BE2C (cell line): Measurements from ENCODE around the gene RHO.
A peak's percentile ranks its signal among the peaks of the same experiment; 100 is the strongest.

Source experiments
- DNase-seq: peaks from one replicate; pipeline ENCODE4 v3.0.0-alpha.2; 2020
- H3K27me3 ChIP-seq: fragments of 250-450 bp; sonication (Bioruptor Pico); 2 replicates; pipeline ENCODE4 v1.5.1; 2020; ENCODE audit warnings: mild to moderate bottlenecking
- H3K36me3 ChIP-seq: fragments of 250-450 bp; sonication (Bioruptor Pico); 2 replicates; pipeline ENCODE4 v1.5.1; 2020; ENCODE audit warnings: mild to moderate bottlenecking
- H3K4me1 ChIP-seq: fragments of 250-450 bp; sonication (Bioruptor Pico); 2 replicates; pipeline ENCODE4 v1.5.1; 2020
- H3K4me3 ChIP-seq: 2 replicates; pipeline ENCODE4 v1.5.1; 2011; ENCODE audit warnings: low read depth, low read length
- H3K9me3 ChIP-seq: fragments of 250-450 bp; sonication (Bioruptor Pico); 2 replicates; pipeline ENCODE4 v1.5.1; 2020
- TF ChIP-seq, protein P1 (sequence below): IDR thresholded peaks from 2 replicates; pipeline ENCODE4 v1.5.1; 2012; ENCODE audit warnings: mild to moderate bottlenecking, low read depth, low read length

The RHO gene

DNA sequence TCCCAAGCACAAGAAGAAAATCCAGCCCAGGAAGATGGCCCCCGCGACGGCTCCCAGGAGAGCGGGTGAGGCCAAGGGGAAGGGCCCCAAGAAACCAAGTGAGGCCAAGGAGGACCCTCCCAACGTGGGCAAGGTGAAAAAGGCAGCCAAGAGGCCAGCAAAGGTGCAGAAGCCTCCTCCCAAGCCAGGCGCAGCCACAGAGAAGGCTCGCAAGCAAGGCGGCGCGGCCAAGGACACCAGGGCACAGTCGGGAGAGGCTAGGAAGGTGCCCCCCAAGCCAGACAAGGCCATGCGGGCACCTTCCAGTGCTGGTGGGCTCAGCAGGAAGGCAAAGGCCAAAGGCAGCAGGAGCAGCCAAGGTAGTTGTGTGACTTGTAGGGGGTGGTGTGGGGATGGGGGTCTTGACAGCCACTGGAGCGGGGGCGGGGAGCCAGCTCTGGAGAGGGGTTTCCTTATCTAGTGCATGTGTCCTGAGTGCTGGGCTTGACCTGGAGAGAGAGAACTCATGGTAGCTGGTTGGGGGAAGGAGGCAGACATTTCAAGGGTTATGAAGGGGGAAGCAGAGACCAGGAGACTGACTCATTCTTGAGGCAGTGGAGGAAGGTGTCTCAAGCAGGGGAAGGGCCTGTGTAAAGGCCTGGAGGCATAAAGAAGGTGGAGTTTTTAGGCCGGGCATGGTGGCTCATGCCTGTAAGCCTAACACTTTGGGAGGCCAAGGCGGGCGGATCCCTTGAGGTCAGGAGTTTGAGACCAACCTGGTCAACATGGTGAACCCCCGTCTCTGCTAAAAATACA is 20.8 kb downstream of the RHO start:
- Histone ChIP-seq H3K27me3 (no peaks in the 10 kb centered on the region), H3K4me3 (no peak overlapping the region), H3K36me3 (no peaks in the 10 kb centered on the region), H3K9me3 (no peaks in the 10 kb centered on the region), H3K4me1 (peaks cover 14% of the 10 kb centered on the region)
- DNase-seq, result no peak
- TF ChIP-seq, protein P1, sequence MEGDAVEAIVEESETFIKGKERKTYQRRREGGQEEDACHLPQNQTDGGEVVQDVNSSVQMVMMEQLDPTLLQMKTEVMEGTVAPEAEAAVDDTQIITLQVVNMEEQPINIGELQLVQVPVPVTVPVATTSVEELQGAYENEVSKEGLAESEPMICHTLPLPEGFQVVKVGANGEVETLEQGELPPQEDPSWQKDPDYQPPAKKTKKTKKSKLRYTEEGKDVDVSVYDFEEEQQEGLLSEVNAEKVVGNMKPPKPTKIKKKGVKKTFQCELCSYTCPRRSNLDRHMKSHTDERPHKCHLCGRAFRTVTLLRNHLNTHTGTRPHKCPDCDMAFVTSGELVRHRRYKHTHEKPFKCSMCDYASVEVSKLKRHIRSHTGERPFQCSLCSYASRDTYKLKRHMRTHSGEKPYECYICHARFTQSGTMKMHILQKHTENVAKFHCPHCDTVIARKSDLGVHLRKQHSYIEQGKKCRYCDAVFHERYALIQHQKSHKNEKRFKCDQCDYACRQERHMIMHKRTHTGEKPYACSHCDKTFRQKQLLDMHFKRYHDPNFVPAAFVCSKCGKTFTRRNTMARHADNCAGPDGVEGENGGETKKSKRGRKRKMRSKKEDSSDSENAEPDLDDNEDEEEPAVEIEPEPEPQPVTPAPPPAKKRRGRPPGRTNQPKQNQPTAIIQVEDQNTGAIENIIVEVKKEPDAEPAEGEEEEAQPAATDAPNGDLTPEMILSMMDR, result no peak

- Histone ChIP-seq H3K27me3 (no peaks in the 10 kb centered on the region), H3K9me3 (no peaks in the 10 kb centered on the region), H3K4me1 (peaks cover 20% of the 10 kb centered on the region), H3K36me3 (no peaks in the 10 kb centered on the region), H3K4me3 (no peak overlapping the region)
- TF ChIP-seq, protein P1, result no peak
- no peak for DNase-seq
Observed at GRCh38 chr3:129549805-129550204, 21.4 kb downstream of the RHO start.

DNA sequence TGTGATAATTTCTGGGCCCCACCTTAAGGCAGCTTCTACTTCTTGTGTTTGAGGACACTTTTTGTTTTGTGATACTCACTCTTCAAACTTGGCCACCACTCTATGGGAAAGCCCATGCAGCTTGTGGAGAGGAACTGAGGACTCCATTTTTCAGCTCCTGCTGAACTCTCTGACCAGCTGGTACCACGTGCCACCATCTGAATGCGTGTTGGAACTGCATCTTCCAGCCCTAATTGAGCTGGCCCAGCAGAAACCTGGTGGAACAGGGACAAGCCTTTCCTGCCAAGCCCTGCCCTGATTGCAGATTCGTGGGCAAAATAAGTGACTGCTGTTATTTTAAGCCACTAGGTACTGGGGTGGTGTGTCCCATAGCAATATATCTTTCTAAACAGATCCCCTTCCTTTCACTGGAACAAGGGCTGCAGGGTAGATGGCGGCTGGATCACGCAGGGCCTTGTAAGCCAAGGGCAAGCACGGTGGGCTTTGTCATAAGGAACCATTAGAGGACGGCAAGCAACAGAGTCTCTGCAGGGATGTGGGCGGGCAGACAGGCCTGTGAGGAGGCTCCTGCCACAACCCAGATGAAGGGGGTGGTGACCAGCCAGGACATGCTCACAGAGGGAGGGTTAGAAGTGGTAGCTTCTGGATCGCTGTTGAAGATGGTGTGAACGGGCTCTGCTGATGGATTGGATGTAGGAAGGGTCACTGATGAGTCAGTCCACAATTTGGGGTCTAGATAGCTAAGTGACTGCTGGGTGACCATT is 24.0 kb downstream of the RHO start:
- Histone ChIP-seq H3K4me3 (no peak overlapping the region), H3K9me3 (no peaks in the 10 kb centered on the region), H3K27me3 (no peaks in the 10 kb centered on the region), H3K36me3 (peaks cover 5% of the 10 kb centered on the region; the same call in 1 of the 2 replicates), H3K4me1 (peaks cover 29% of the 10 kb centered on the region)
- TF ChIP-seq, protein P1, result no peak
- DNase-seq, result peak; percentile 29

DNA sequence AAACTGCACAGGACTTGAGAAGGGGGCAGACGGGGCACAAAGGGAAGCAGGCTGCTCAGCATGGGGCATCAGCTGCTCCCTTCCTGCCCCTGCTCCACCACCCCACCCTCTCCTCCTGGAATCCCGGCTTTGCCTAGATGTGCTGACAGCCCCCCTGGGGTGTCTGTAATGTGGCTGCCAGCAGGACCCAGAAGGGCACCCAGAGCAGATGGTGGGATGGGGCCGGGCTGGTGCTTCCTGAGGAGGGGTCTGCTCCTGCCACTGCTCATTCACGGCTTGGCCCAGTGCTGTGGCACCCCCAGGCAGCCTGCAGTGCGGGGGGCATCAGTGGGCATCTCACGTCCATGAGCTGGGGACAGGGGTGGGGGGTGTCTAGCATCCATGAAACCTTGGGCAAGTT is 24.7 kb downstream of the RHO start:
- TF ChIP-seq, protein P1, result no peak
- H3K36me3 ChIP-seq, result peaks cover 6% of the 10 kb centered on the region; the same call in 1 of the 2 replicates
- peaks cover 36% of the 10 kb centered on the region for H3K4me1 ChIP-seq
- H3K9me3 ChIP-seq, result no peaks in the 10 kb centered on the region
- no peak overlapping the region for H3K4me3 ChIP-seq
- no peaks in the 10 kb centered on the region for H3K27me3 ChIP-seq
- DNase-seq, result peak; percentile 5

DNA sequence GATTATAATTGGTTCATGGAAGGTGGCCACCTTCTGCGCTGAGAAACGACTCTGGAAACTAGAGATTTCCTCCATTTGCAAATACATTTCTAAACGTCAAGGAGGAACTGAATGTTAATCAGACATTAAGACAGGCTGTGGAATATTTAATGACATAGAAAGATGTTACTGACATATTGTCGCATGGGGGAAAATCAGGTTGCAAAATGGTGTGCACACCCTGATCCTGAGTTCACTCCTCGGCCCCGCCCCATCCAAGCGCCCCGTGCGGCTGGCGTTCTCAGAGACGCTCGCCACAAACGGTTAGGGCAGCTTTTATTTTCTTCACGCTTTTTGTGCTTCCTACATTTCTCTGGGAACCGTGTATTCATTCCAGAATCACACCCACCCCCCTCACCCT is 25.3 kb downstream of the RHO start:
- Histone ChIP-seq H3K36me3 (peaks cover 9% of the 10 kb centered on the region; the same call in 1 of the 2 replicates), H3K4me1 (peaks cover 42% of the 10 kb centered on the region), H3K4me3 (no peak overlapping the region), H3K27me3 (no peaks in the 10 kb centered on the region), H3K9me3 (no peaks in the 10 kb centered on the region)
- peak; percentile 9 for DNase-seq
- TF ChIP-seq, protein P1, result no peak
